Smooth muscle cell of trachea (primary cell): ENCODE data around the gene VIPR2. TPM values are rescaled to one million over a fixed set of nuclear protein-coding genes. Genes with fewer than 3 reads are reported as not detected.

ENCODE experiments used
- total RNA-seq: library from RNA; depleted of rRNA; stranded (reverse); fragments of >200 nt; gene quantifications from 2 replicates; pipeline ENCODE4 v1.2.1, GENCODE V29; 2014

Gene VIPR2
- total RNA-seq: under 0.01 TPM in 1 of 2 replicates, not detected in the other

GRCh38 chr7:159144758-159145489, at the start of gene VIPR2:
Gene VIPR2 (minus strand): TSS chr7:159144867. CDS start chr7:159144771, 96 bp downstream.

